GM15510 (cell line): ENCODE measurements around the gene ATG2A.

Experiments used
- POLR2A ChIP-seq: IDR thresholded peaks from 3 replicates; pipeline ENCODE4 v1.6.1; 2011; ENCODE audit warnings: borderline replicate concordance; ENCODE audit not compliant: insufficient read length; ENCODE audit errors: extremely low read depth

Gene ATG2A

GRCh38 chr11:64900263-64900678 is 16.7 kb downstream of the ATG2A start:
- TF ChIP-seq POLR2A: no peak

DNA sequence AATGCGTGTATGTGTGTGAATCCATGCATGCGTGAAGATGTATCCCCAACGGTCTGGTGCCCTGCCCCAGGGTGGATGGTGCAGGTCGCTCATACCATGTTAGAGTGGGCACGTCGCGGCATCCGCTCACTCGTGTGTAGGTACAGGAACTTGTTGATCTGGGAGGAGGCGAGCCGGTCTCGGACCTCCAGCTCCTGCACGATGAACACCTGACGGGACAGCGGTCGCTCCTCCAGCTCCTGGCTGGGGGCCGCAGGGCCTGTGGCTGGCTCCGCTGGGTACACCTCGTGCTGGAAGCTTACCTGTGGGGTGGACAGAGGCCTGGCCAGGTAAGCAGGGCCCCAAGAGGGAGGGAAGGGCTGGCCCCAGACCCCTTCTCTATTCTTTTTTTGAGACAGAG is 18.5 kb downstream of the ATG2A start:
- no peak for TF ChIP-seq POLR2A

GRCh38 chr11:64898076-64898445 is 18.9 kb downstream of the ATG2A start:
- TF ChIP-seq POLR2A: no peak

GRCh38 chr11:64897381-64898075 is 19.5 kb downstream of the ATG2A start:
- no peak for TF ChIP-seq POLR2A

- no peak for TF ChIP-seq POLR2A
These were observed 20.5 kb downstream of the ATG2A start for GRCh38 chr11:64896448-64897022.

GRCh38 chr11:64894812-64895452 is 22.1 kb downstream of the ATG2A start:
- TF ChIP-seq POLR2A: no peak

- TF ChIP-seq POLR2A: no peak
These were observed 22.8 kb downstream of the ATG2A start for GRCh38 chr11:64894070-64894811.

- TF ChIP-seq POLR2A: no peak
These were observed 23.6 kb downstream of the ATG2A start for GRCh38 chr11:64893194-64894069.

DNA sequence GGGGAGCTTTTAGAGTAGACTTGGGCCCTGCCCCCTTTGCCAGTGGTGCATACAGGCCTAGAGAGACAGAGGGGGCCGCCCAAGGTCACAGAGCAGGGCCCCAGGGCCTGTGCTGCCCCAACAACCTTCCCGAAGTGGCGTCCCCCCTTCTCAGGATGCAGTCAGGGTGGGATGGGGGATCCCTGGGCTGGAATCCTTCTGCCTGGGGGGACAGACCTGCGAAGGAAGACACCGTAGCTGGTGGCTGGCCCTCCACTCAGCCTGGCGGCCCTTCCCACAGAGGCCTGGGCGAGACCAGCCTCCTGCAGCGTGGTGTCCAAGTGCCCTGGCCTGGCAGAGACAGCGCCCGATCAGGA is 24.2 kb downstream of the ATG2A start:
- TF ChIP-seq POLR2A: no peak

GRCh38 chr11:64892411-64892831 is 24.6 kb downstream of the ATG2A start:
- TF ChIP-seq POLR2A: no peak

- no peak for TF ChIP-seq POLR2A
These were observed 25.1 kb downstream of the ATG2A start for GRCh38 chr11:64891880-64892279.

DNA sequence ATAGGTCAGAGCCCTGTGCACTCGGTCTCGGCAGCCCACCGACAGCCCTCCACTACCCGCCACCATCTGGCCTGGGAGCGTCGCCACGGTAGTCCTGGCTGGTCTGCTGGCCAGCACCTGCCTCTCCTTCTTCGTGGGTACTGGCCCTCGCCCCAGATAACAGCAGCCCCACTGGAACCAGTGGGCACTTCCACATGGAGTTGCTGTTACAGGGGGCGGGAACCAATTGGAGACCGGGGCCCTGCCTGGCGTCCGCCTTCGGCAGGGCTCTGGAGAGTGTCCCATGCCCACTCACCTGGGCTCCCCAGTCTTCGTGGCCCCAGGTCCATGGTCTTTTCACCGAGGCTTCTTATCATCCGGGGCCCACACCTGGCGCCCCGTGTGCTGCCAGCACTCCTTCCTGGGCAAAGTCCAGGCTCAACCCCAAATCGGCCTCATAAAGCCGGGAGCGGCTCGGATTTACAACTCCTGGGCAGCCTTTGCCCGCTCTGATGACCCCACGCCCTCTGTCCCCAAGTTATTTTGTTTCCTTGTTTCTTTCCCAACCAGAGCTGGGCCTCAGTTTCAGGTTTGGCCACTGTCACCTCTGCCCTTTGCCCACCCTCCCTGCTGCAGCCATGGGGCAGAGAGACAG is 25.7 kb downstream of the ATG2A start:
- no peak for TF ChIP-seq POLR2A

DNA sequence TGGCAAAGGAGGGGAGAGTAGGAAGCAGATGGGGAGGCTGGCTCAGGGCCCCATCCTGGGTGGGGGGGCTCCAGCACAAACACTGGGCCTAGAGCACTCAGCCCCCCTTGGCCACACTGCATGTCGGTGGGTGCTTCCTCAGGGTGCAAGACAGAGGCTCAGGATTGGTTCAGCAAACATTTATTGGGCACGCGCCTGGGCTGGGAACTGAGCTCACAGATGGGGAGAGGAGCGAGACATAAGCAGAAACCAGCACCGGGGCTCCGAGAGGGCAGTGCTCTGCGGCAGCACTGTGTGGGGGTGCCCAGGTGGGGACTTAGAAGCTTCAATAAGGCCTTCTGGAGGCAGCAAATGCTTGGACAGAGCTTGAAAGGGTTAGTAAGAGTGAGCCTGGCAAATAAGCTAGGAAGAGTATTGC is 26.5 kb downstream of the ATG2A start:
- no peak for TF ChIP-seq POLR2A
